AG09319 (cell line): ENCODE data around the gene RNU6-9.

Experiments used
- DNase-seq: peaks from one replicate; pipeline ENCODE4 v3.0.0-alpha.2; 2010; ENCODE audit warnings: low read depth; ENCODE audit errors: extremely low read depth
- TF ChIP-seq, protein P1 (sequence below): IDR thresholded peaks from 2 replicates; pipeline ENCODE4 v1.5.1; 2011; ENCODE audit warnings: low read depth, mild to moderate bottlenecking, inconsistent platforms, low read length, moderate library complexity

RNU6-9 gene

GRCh38 chr19:899336-900042 lies 6.2 kb downstream of the RNU6-9 start:
- DNase-seq, result no peak
- TF ChIP-seq, protein P1, sequence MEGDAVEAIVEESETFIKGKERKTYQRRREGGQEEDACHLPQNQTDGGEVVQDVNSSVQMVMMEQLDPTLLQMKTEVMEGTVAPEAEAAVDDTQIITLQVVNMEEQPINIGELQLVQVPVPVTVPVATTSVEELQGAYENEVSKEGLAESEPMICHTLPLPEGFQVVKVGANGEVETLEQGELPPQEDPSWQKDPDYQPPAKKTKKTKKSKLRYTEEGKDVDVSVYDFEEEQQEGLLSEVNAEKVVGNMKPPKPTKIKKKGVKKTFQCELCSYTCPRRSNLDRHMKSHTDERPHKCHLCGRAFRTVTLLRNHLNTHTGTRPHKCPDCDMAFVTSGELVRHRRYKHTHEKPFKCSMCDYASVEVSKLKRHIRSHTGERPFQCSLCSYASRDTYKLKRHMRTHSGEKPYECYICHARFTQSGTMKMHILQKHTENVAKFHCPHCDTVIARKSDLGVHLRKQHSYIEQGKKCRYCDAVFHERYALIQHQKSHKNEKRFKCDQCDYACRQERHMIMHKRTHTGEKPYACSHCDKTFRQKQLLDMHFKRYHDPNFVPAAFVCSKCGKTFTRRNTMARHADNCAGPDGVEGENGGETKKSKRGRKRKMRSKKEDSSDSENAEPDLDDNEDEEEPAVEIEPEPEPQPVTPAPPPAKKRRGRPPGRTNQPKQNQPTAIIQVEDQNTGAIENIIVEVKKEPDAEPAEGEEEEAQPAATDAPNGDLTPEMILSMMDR, result no peak

- TF ChIP-seq, protein P1, result no peak
Observed at GRCh38 chr19:900043-900301, 6.7 kb downstream of the RNU6-9 start.

GRCh38 chr19:900302-901111 lies 7.2 kb downstream of the RNU6-9 start:
- no peak for DNase-seq
- TF ChIP-seq, protein P1, result no peak

More at GRCh38 chr19:900043-900301, 6.7 kb downstream of the RNU6-9 start:
- DNase-seq, result no peak

- TF ChIP-seq, protein P1, result no peak
Observed at GRCh38 chr19:901216-902092, 8.2 kb downstream of the RNU6-9 start.

GRCh38 chr19:902093-902370 lies 8.7 kb downstream of the RNU6-9 start:
- TF ChIP-seq, protein P1, result no peak
- DNase-seq, result no peak

More at GRCh38 chr19:901216-902092, 8.2 kb downstream of the RNU6-9 start:
- no peak for DNase-seq

DNA sequence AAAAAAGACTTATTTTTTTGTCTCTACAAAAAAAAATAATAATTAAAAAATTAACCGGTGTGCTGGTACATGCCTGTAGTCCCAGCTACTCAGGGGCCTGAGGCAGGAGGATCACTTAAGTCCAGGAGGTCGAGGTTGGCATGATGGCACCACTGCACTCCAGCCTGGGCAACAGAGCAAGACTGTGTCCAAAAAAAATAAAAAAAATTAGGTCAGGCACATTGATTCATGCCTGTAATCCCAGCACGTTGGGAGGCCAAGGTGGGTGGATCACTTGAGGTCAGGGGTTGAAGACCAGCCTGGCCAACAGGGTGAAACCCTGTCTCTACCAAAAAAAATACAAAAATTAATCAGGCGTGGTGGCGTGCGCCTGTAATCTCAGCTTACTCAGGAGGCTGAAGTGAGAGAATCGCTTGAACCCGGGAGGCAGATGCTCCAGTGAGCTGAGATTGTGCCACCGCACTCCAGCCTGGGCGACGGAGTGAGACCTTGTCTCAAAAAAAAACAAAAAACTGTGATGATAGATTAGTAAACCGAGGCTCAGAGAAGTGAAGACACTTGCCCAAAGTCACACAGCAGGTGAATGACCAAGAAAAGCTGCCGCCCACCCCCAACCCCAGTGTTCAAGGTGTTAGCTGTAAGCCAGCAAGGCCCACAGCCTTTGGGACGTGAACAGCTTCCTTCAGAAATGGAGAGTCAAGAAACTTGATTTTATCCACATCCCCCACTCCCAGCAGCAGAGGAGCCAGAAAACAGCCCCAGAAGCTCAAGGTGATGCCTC lies 9.4 kb downstream of the RNU6-9 start:
- TF ChIP-seq, protein P1, result no peak
- no peak for DNase-seq
